ENCODE measurements around the gene VAV2.

Gene VAV2

DNA sequence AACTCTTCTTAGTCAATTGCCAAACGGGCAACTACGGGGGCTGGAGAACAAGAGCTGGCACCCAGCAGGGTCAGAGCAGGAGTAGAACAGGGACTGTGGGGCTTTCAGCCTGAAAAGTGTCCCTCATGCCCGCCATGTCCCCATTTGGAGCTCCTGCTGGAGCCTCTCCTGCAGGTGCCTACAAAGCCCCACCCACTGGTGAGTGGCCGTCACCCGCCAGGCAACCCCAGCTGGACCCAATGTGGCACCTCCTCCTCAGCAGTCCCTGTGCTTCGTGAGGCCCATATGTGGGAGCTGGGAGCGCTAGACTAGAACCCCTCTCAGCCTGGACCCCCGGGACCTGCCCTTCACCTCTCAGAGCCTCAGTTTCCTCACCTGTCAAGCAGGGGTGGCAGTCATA, 40.9 kb downstream of the VAV2 start:
- no peak for TF ChIP-seq CTCF (IDR thresholded peaks at IDR 0.05)

GRCh38 chr9:133950629-133951111, 41.5 kb downstream of the VAV2 start:
- TF ChIP-seq CTCF (IDR thresholded peaks at IDR 0.05), result no peak

DNA sequence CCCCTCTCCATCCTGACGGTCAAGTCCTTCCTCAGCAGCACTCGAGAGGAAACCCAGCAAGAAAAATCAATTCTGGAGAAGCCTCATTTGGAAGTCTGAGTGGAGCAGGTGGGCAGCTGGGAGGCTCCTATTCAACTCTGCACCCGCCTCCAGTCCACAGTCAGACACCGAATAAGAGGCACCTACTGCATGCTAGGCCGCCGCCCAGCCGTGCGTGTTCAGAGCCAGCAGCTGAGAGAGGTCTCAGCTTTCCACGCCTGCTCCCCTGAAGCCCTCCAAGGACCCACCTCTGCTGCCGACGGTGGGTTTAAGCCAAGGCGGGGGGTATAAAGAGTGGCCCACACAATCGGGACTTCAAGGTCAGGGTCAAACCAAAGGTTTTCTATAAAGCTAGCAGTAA, 41.9 kb downstream of the VAV2 start:
- no peak for TF ChIP-seq CTCF (IDR thresholded peaks at IDR 0.05)

DNA sequence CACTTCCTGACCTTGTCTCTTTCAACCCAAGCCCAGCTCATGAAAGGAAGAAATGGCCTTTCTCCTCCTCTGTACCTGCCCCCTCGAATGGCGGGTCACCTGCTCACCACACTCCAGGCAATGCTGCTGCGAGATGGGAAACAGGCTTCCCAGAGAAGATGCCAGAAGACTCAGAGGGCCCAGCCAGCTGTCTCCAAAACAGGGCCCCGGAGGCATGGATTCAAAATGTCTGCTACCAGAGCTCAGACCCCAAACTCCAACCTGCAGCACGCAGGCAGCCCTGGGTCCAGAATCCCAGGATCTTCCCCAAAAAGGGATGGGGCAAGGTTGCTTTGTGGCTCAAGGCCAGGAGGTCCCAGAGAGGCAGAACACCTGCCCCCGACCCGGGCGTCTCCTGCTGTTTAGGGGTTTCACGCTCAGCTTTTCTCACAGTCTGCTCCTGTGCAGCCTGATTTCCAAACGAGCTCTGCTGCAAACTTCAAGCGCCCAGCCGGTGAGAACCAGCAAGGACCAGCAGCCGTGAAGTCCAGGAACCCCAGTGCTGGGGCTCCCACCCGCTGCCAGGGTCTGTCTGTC, 42.5 kb downstream of the VAV2 start:
- no peak for TF ChIP-seq CTCF (IDR thresholded peaks at IDR 0.05)

GRCh38 chr9:133948561-133949485, 43.3 kb downstream of the VAV2 start:
- no peak for TF ChIP-seq CTCF (IDR thresholded peaks at IDR 0.05)

DNA sequence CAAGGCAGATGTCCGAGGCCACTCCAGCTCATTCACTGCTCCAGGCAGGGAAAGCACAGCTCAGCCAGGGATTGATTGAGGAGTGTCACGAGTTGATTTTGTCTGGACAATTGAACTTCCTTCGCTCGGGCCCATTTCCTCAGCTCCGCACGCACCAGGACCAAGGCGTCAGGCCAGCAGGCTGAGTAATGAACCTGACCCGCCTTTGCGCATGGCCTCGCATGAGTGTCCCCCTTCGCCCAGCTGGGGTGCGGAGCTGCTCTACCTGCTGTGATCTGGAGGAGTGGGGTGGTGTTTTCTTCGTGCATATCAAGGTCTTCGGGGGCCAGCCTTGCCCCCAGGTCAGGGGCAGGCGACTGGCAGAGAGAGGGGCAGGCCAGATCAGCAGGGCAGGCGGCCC, 44.0 kb downstream of the VAV2 start:
- TF ChIP-seq CTCF (IDR thresholded peaks at IDR 0.05), result no peak

GRCh38 chr9:133946840-133947486, 45.2 kb downstream of the VAV2 start:
- no peak for TF ChIP-seq CTCF (IDR thresholded peaks at IDR 0.05)
